HEK293 (cell line): ENCODE data around the gene GLYATL1B.
A peak's percentile ranks its signal among the peaks of the same experiment; 100 is the strongest.
"Not testable (repeated sequence)": the region's sequence is repeated elsewhere in the genome, so short reads cannot be mapped to it uniquely, and the experiment has no call there.

Source experiments
- CTCF ChIA-PET: fragments of 350-600 bp; formaldehyde crosslinking; extraction: SDS; loops from one replicate; lab custom pipeline; 2021; ENCODE audit warnings: antibody characterized with exemption; lab: Yijun Ruan, JAX
- POLR2A ChIA-PET: fragments of 300-600 bp; formaldehyde crosslinking; extraction: SDS; loops from one replicate; lab custom pipeline; 2020; ENCODE audit warnings: antibody characterized with exemption, inconsistent platforms; lab: Yijun Ruan, JAX
- H3K27ac ChIP-seq: fragments of 200-500 bp; sonication (Bioruptor generic); 2 replicates; pipeline ENCODE4 v1.5.1; 2014; ENCODE audit warnings: low read depth, low read length, control low read depth, inconsistent platforms; ENCODE audit errors: extremely low read depth
- H3K36me3 ChIP-seq, 2 experiments: fragments of 200-500 bp in 1 of 2; sonication (Bioruptor generic) in 1 of 2; 1 replicate in 1 of 2; 2 replicates in 1 of 2; pipeline ENCODE4 v1.5.1; 2014 to 2017; ENCODE audit warnings: inconsistent platforms in 2 of 2, low read length in 2 of 2; ENCODE audit not compliant: control insufficient read depth in 2 of 2, insufficient read depth in 1 of 2
- H3K4me1 ChIP-seq: fragments of 200-500 bp; sonication (Bioruptor generic); 2 replicates; pipeline ENCODE4 v1.5.1; 2014; ENCODE audit warnings: mild to moderate bottlenecking, low read length, inconsistent platforms; ENCODE audit not compliant: control insufficient read depth, insufficient read depth
- H3K4me3 ChIP-seq: 2 replicates; pipeline ENCODE4 v1.5.1; 2011; ENCODE audit warnings: low read depth, mild to moderate bottlenecking, control low read depth, low read length, moderate library complexity
- H3K9me3 ChIP-seq: fragments of 200-500 bp; sonication (Bioruptor generic); 2 replicates; pipeline ENCODE4 v1.5.1; 2014; ENCODE audit warnings: low read depth, low read length, inconsistent platforms; ENCODE audit not compliant: control insufficient read depth, insufficient read depth
- CTCF ChIP-seq: fragments of 450-650 bp; formaldehyde crosslinking; IDR thresholded peaks from 2 replicates; pipeline ENCODE4 v1.5.1; 2016; ENCODE audit warnings: missing biosample characterization, missing genetic modification characterization
- IKZF3 ChIP-seq: fragments of 450-650 bp; IDR thresholded peaks from 2 replicates; pipeline ENCODE4 v1.5.0; 2018; ENCODE audit warnings: missing biosample characterization, mild to moderate bottlenecking, missing genetic modification characterization, moderate library complexity
- KLF17 ChIP-seq: fragments of 450-650 bp; formaldehyde crosslinking; IDR thresholded peaks from 2 replicates; pipeline ENCODE4 v1.5.1; 2016; ENCODE audit warnings: missing biosample characterization, missing genetic modification characterization
- PBX3 ChIP-seq: sonication (generic); formaldehyde crosslinking; IDR thresholded peaks from 2 replicates; pipeline ENCODE4 v1.8.1; 2022; ENCODE audit warnings: mild to moderate bottlenecking, moderate library complexity, missing genetic modification reagents
- PRDM10 ChIP-seq: fragments of 450-650 bp; formaldehyde crosslinking; IDR thresholded peaks from 2 replicates; pipeline ENCODE4 v1.5.1; 2016; ENCODE audit warnings: missing biosample characterization, missing genetic modification characterization
- SP2 ChIP-seq: fragments of 450-650 bp; formaldehyde crosslinking; IDR thresholded peaks from 2 replicates; pipeline ENCODE4 v1.5.1; 2016; ENCODE audit warnings: missing biosample characterization, missing genetic modification characterization
- SP3 ChIP-seq: fragments of 450-650 bp; formaldehyde crosslinking; IDR thresholded peaks from 2 replicates; pipeline ENCODE4 v1.5.1; 2016; ENCODE audit warnings: missing biosample characterization, missing genetic modification characterization
- TSHZ1 ChIP-seq: fragments of 450-650 bp; formaldehyde crosslinking; IDR thresholded peaks from 2 replicates; pipeline ENCODE4 v1.5.1; 2016; ENCODE audit warnings: missing biosample characterization, missing genetic modification characterization, borderline replicate concordance
- ZNF335 ChIP-seq: fragments of 450-650 bp; formaldehyde crosslinking; conservative IDR thresholded peaks from 2 replicates; pipeline ENCODE4 v1.5.1; 2016; ENCODE audit warnings: missing biosample characterization, missing genetic modification characterization
- ZNF350 ChIP-seq: fragments of 450-650 bp; formaldehyde crosslinking; IDR thresholded peaks from 2 replicates; pipeline ENCODE4 v1.5.0; 2017; ENCODE audit warnings: missing biosample characterization, mild to moderate bottlenecking, missing genetic modification characterization
- ZNF362 ChIP-seq: fragments of 450-650 bp; formaldehyde crosslinking; IDR thresholded peaks from 2 replicates; pipeline ENCODE4 v1.5.1; 2016; ENCODE audit warnings: missing biosample characterization, missing genetic modification characterization
- ZNF366 ChIP-seq: fragments of 450-650 bp; formaldehyde crosslinking; conservative IDR thresholded peaks from 2 replicates; pipeline ENCODE4 v1.5.1; 2016; ENCODE audit warnings: missing biosample characterization, missing genetic modification characterization
- ZNF654 ChIP-seq: fragments of 450-650 bp; formaldehyde crosslinking; IDR thresholded peaks from 2 replicates; pipeline ENCODE4 v1.5.1; 2016; ENCODE audit warnings: low read depth, missing biosample characterization, missing genetic modification characterization
- ZNF76 ChIP-seq: fragments of 450-650 bp; formaldehyde crosslinking; IDR thresholded peaks from 2 replicates; pipeline ENCODE4; 2016; ENCODE audit warnings: low read depth, missing biosample characterization, missing genetic modification characterization, borderline replicate concordance

Gene GLYATL1B

GRCh38 chr11:59058120-59059033 is 27.7 kb upstream of the GLYATL1B start:
- H3K4me1 ChIP-seq, H3K9me3 ChIP-seq, H3K36me3 ChIP-seq, H3K27ac ChIP-seq: not testable (repeated sequence)
- peak overlapping the region; percentile 26 for H3K4me3 ChIP-seq
- peak; percentile 55 for TF ChIP-seq ZNF366 (tag by site-specific recombination)
- TF ChIP-seq ZNF350 (tag by site-specific recombination), result peak; percentile 83
- TF ChIP-seq ZNF335, result 0 out of 2 replicates have a peak, but pooled peaks have one; percentile 21
- TF ChIP-seq TSHZ1, result 0 out of 2 replicates have a peak, but pooled peaks have one; percentile 23
- 0 out of 2 replicates have a peak, but pooled peaks have one; percentile 20 for TF ChIP-seq KLF17
- 0 out of 2 replicates have a peak, but pooled peaks have one; percentile 24 for TF ChIP-seq ZNF76 (tag by site-specific recombination)
- TF ChIP-seq ZNF654, result peak; percentile 95
- peak; percentile 70 for TF ChIP-seq SP2 (tag by site-specific recombination)
- peak; percentile 68; the same call in 1 of the 2 replicates for TF ChIP-seq IKZF3 (tag by site-specific recombination)
- TF ChIP-seq ZNF362 (tag by site-specific recombination), result peak; percentile 98
- peak; percentile 65 for TF ChIP-seq PRDM10
- TF ChIP-seq CTCF, result peak; percentile 82
- TF ChIP-seq SP3 (tag by site-specific recombination), result peak; percentile 50
- peak; percentile 82 for TF ChIP-seq PBX3
- ChIA-PET CTCF (interaction anchor here (0.6 to 1.8 kb wide), 42 partner anchors 9 to 1228 kb away, joined by 3 to 11 read pairs (median 4); no protein-coding TSS in a partner anchor), POLR2A (interaction anchor here (1.5 kb wide), 1 partner anchor 49 kb away, joined by 10 read pairs; the partner anchor contains the start of gene FAM111B)

GRCh38 chr11:59060096-59060495 is 26.0 kb upstream of the GLYATL1B start:
- POLR2A ChIA-PET, H3K4me3 ChIP-seq, H3K36me3 ChIP-seq, H3K9me3 ChIP-seq, H3K4me1 ChIP-seq, H3K27ac ChIP-seq: not testable (repeated sequence)
- CTCF ChIA-PET, result interaction anchor here (0.6 to 1.5 kb wide), 2 partner anchors 17 to 53 kb away, joined by 3 to 4 read pairs; no protein-coding TSS in a partner anchor
